Stimulated activated CD4-positive, alpha-beta T cell treated with anti-CD3 and anti-CD28 coated beads, Interleukin-2, amount 100 ng/mL, for 24 hours (primary cell): ENCODE measurements around the gene TMEM245.
"Not testable (repeated sequence)": the region's sequence is repeated elsewhere in the genome, so short reads cannot be mapped to it uniquely, and the experiment has no call there.

ENCODE experiments used
- DNase-seq, 2 donors: peaks; one replicate each; pipeline ENCODE4 v3.0.0-alpha.2; 2020

The TMEM245 gene

GRCh38 chr9:109060191-109060590 lies 59.6 kb downstream of the TMEM245 start:
- DNase-seq: no peak

GRCh38 chr9:109053121-109053520 lies 66.6 kb downstream of the TMEM245 start:
- not testable (repeated sequence) for DNase-seq

GRCh38 chr9:109052416-109052815 lies 67.3 kb downstream of the TMEM245 start:
- DNase-seq: no peak

GRCh38 chr9:109051733-109052132 lies 68.0 kb downstream of the TMEM245 start:
- DNase-seq: no peak

- no peak for DNase-seq
These were observed 69.3 kb downstream of the TMEM245 start for GRCh38 chr9:109050444-109050843.

- no peak for DNase-seq
These were observed 70.9 kb downstream of the TMEM245 start for GRCh38 chr9:109048822-109049221.

GRCh38 chr9:109047259-109047658 lies 72.5 kb downstream of the TMEM245 start:
- no peak for DNase-seq

- no peak for DNase-seq
These were observed 73.4 kb downstream of the TMEM245 start for GRCh38 chr9:109046346-109046745.

- DNase-seq: no peak
These were observed 76.2 kb downstream of the TMEM245 start for GRCh38 chr9:109043578-109043977.

GRCh38 chr9:109040571-109040970 lies 79.2 kb downstream of the TMEM245 start:
- DNase-seq: no peak

GRCh38 chr9:109039539-109039938 lies 80.2 kb downstream of the TMEM245 start:
- DNase-seq: no peak

- no peak for DNase-seq
These were observed 81.6 kb downstream of the TMEM245 start for GRCh38 chr9:109037946-109038715.

GRCh38 chr9:109036744-109037680 lies 82.7 kb downstream of the TMEM245 start:
- no peak for DNase-seq

GRCh38 chr9:109035684-109036423 lies 83.9 kb downstream of the TMEM245 start:
- DNase-seq: no peak

- DNase-seq: no peak
These were observed 85.6 kb downstream of the TMEM245 start for GRCh38 chr9:109033941-109034700.

GRCh38 chr9:109031241-109031640 lies 88.5 kb downstream of the TMEM245 start:
- no peak for DNase-seq

GRCh38 chr9:109030426-109030825 lies 89.3 kb downstream of the TMEM245 start:
- DNase-seq: no peak

GRCh38 chr9:109028457-109028856 lies 91.3 kb downstream of the TMEM245 start:
- DNase-seq: no peak

- DNase-seq: no peak
These were observed 92.6 kb downstream of the TMEM245 start for GRCh38 chr9:109027176-109027575.

- no peak for DNase-seq
These were observed 93.4 kb downstream of the TMEM245 start for GRCh38 chr9:109026306-109026705.

- no peak for DNase-seq
These were observed 96.9 kb downstream of the TMEM245 start for GRCh38 chr9:109022873-109023272.
